Measurements from ENCODE around the gene PIP5KL1. TPM values are rescaled to one million over a fixed set of nuclear protein-coding genes. Genes with fewer than 3 reads are reported as not detected.

PIP5KL1 gene
- total RNA-seq, 2 donors from 2014 or later, result 0.85 to 0.89 TPM

GRCh38 chr9:127953154-127953553 lies 22.6 kb upstream of the PIP5KL1 start:
- Histone ChIP-seq H3K27ac (no peak overlapping the region), H3K9ac (ENCODE audit: low read depth in 2 of 2, low read length in 2 of 2) (no peak overlapping the region), H3K9me3 (no peaks in the 10 kb centered on the region), H3K36me3 (peaks cover 8% of the 10 kb centered on the region), H3K4me3 (no peak overlapping the region), H3K27me3 (no peaks in the 10 kb centered on the region), H3K4me1 (peaks cover 19% of the 10 kb centered on the region)
- intact Hi-C loops (cut with DNase I), result loop anchor here (5.0 kb wide), 1 partner anchor 164 kb away; no protein-coding TSS in a partner anchor
- DNase-seq, result no peak
- no peak for TF ChIP-seq CTCF (IDR thresholded peaks at IDR 0.05)

- Histone ChIP-seq H3K27me3 (no peaks in the 10 kb centered on the region), H3K27ac (no peak overlapping the region), H3K4me1 (peaks cover 19% of the 10 kb centered on the region), H3K9ac (ENCODE audit: low read depth in 2 of 2, low read length in 2 of 2) (no peak overlapping the region), H3K36me3 (peaks cover 8% of the 10 kb centered on the region), H3K9me3 (no peaks in the 10 kb centered on the region), H3K4me3 (no peak overlapping the region)
- intact Hi-C loops (cut with DNase I), result loop anchor here (5.0 kb wide), 1 partner anchor 167 kb away; no protein-coding TSS in a partner anchor
- TF ChIP-seq CTCF (IDR thresholded peaks at IDR 0.05), result no peak
- no peak for DNase-seq
These were observed 20.1 kb upstream of the PIP5KL1 start for GRCh38 chr9:127950513-127951289.

GRCh38 chr9:127949827-127950512 lies 19.4 kb upstream of the PIP5KL1 start:
- Histone ChIP-seq H3K4me1 (peaks cover 16% of the 10 kb centered on the region), H3K9ac (ENCODE audit: low read depth in 2 of 2, low read length in 2 of 2) (no peak overlapping the region), H3K27ac (no peak overlapping the region), H3K36me3 (peaks cover 8% of the 10 kb centered on the region), H3K27me3 (no peaks in the 10 kb centered on the region), H3K4me3 (no peak overlapping the region), H3K9me3 (no peaks in the 10 kb centered on the region)
- no peak for DNase-seq
- intact Hi-C loops (cut with DNase I), result loop anchor here (5.0 kb wide), 1 partner anchor 167 kb away; no protein-coding TSS in a partner anchor
- TF ChIP-seq CTCF (IDR thresholded peaks at IDR 0.05), result no peak

- intact Hi-C loops (cut with DNase I), result no loop called here
- H3K4me3 ChIP-seq, result no peak overlapping the region
- no peak overlapping the region for H3K27ac ChIP-seq
- no peak overlapping the region for H3K9ac ChIP-seq (ENCODE audit: low read depth in 2 of 2, low read length in 2 of 2)
- H3K27me3 ChIP-seq, result no peaks in the 10 kb centered on the region
- H3K4me1 ChIP-seq, result peaks cover 3% of the 10 kb centered on the region
- TF ChIP-seq CTCF (IDR thresholded peaks at IDR 0.05), result no peak
- DNase-seq, result no peak
- no peaks in the 10 kb centered on the region for H3K9me3 ChIP-seq
- peaks cover 16% of the 10 kb centered on the region for H3K36me3 ChIP-seq
These were observed 17.5 kb upstream of the PIP5KL1 start for GRCh38 chr9:127947841-127948710.

- Histone ChIP-seq H3K27me3 (no peaks in the 10 kb centered on the region), H3K27ac (no peak overlapping the region), H3K4me3 (no peak overlapping the region), H3K9me3 (no peaks in the 10 kb centered on the region), H3K36me3 (peaks cover 23% of the 10 kb centered on the region), H3K4me1 (peaks cover 3% of the 10 kb centered on the region), H3K9ac (ENCODE audit: low read depth in 2 of 2, low read length in 2 of 2) (no peak overlapping the region)
- no peak for TF ChIP-seq CTCF (IDR thresholded peaks at IDR 0.05)
- no peak for DNase-seq
- intact Hi-C loops (cut with DNase I), result no loop called here
These were observed 16.2 kb upstream of the PIP5KL1 start for GRCh38 chr9:127946728-127947127.

Measured in colonic mucosa (tissue), 4 donors.